GM20431 (cell line): ENCODE measurements around the gene MDFIC.

ENCODE experiments used
- in situ Hi-C: fragments of 300-500 bp; cut with MseI, MboI; formaldehyde crosslinking; loops from one replicate; pipeline ENCODE4 v1.15.0; 2020; ENCODE audit warnings: low sequenced_read_pairs; ENCODE audit not compliant: unreplicated experiment

Gene MDFIC

GRCh38 chr7:115068220-115068619 is 146.3 kb downstream of the MDFIC start:
- in situ Hi-C loops, result no loop called here
